Stomach smooth muscle (tissue), 2 donors: ENCODE data around the gene MAVS.
A peak's percentile ranks its signal among the peaks of the same experiment; 100 is the strongest.

ENCODE experiments used
- H3K27ac ChIP-seq: one replicate; pipeline ENCODE4 v1.7.0; 2013; ENCODE audit warnings: mild to moderate bottlenecking, low read length, inconsistent platforms
- H3K27me3 ChIP-seq, 2 donors: one replicate each; pipeline ENCODE4 v1.7.0; 2013; ENCODE audit warnings: low read length in 2 of 2; ENCODE audit not compliant: insufficient read depth in 2 of 2, control insufficient read depth in 1 of 2
- H3K36me3 ChIP-seq, 2 donors: one replicate each; pipeline ENCODE4 v1.7.0; 2013; ENCODE audit warnings: low read length in 2 of 2; ENCODE audit not compliant: control insufficient read depth in 2 of 2, insufficient read depth in 2 of 2
- H3K4me1 ChIP-seq: one replicate; pipeline ENCODE4 v1.7.0; 2013; ENCODE audit warnings: low read length; ENCODE audit not compliant: control insufficient read depth, insufficient read depth
- H3K4me3 ChIP-seq, 2 donors: one replicate each; pipeline ENCODE4 v1.7.0; 2013; ENCODE audit warnings: low read length in 2 of 2
- H3K9ac ChIP-seq, 2 donors: one replicate each; pipeline ENCODE4 v1.7.0; 2013; ENCODE audit warnings: low read length in 2 of 2, mild to moderate bottlenecking in 1 of 2
- H3K9me3 ChIP-seq, 2 donors: one replicate each; pipeline ENCODE4 v1.7.0; 2013; ENCODE audit warnings: low read length in 2 of 2; ENCODE audit not compliant: control insufficient read depth in 2 of 2
- donor health status: healthy.
- donor health status: Pancreatic carcinoma.

Gene MAVS

DNA sequence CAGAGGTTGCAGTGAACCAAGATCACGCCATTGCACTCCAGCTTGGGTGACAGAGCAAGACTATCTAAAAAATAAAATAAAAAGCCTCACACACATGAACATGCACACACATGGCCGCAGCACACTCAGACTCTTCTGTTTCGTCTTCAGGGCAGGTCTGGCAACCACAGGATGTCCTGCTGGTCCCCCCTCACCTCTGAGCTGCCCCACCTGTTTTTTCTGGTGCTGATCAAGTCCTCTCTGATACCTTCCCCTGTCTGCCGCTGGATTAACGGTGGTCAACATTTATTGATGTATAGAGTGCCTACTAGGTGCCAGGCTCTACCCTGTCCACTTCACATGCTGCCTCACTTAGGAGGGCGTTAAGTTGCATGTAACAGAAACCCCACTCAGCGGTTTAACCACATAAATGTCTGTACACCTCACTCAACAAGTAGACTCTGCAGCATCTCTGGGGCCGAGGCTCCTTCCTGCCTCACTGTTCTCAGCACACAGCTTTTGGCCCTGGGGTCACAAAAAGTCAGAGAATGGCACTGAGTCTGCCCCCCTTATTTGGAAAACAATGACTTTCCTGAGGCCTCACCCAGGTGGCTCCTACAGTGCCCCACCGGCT is 30.8 kb upstream of the MAVS start:
- H3K36me3 ChIP-seq: no peaks in the 10 kb centered on the region
- no peak overlapping the region for H3K9ac ChIP-seq
- no peak overlapping the region for H3K4me3 ChIP-seq
- H3K9me3 ChIP-seq: no peaks in the 10 kb centered on the region
- H3K27me3 ChIP-seq: no peaks in the 10 kb centered on the region
- peaks cover 44% of the 10 kb centered on the region for H3K4me1 ChIP-seq
- H3K27ac ChIP-seq: no peak overlapping the region

DNA sequence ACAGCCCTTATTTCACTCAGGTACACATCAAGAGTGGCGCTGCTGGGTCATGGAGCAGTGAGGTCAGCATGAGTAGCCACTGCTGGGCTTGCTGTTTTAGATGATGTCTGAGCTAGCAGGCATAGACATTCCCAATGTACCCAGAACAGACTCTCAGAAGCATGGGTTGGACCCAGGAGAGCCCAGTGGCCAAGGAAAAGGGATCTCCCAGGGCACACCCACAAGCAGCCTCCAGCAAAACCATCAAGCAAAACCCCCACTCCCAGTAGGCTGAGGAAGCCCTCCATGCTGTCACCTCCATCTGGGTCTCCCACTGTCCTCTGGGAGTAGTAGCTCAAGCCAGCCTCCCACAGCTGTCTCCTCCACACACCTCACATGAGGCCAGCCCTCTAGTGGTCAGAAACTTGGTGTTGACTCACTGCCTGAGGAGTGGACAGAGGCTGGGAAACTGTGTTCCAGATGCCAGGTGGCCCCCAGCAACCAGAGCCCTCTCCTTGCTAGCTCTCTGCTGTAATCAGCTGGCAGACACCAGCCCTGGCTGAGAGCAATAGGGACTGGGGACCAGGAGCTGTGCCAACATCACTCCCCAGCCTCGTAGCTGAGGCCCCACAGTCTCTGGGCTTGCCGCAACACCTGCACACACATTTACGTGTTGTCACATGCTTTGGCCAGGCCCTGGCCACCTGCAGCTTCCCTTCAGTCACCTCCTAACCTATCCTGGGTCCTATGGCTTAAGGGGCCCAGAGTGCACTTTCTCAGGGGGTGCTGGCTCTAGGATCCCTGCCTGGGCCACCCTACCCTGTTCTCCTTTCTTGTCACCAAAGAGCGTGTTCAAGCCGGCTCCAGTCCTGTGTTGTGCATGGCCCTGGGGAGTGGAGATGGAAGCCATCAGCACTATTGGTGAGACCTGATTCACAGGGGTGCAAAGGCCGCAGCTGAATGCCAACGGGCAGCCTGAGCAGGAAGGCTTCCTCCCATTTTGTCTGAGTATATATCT is 28.2 kb upstream of the MAVS start:
- Histone ChIP-seq H3K4me1 (peaks cover 31% of the 10 kb centered on the region), H3K9me3 (no peaks in the 10 kb centered on the region), H3K9ac (peak overlapping the region; percentile 8 to 21), H3K27ac (peak overlapping the region; percentile 77), H3K36me3 (peaks cover 10 to 11% of the 10 kb centered on the region in 2 donors), H3K27me3 (no peaks in the 10 kb centered on the region), H3K4me3 (no peak overlapping the region)

DNA sequence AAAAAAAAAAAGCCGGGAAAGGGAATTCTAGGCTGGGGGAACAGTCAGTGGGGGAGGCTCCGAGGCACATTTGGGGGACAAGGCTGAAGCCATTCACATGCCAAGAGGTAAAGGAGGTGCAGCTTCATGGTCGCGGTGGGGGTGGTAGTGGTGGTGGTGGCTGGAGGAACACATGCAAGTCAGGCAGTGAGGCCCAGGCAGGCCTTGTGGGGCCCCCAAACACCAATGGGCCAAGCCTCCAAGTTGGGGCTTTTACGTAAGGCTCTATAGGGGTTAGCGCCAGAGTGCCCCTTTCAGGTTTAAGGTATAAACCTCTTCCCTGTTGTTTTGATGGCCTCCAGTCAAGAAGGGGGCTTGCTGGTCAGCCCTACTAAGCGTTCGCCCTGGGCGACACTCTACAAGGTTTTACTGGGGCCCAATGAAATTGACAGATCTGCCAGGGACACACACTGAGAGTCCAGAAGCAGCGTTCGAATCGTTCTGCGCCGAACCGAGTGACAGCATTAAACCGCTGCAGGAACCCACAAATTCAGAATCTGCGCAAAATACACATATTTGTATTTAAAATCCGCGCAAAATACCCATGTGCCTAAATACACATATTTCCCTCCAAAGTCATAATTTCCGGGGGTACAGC is 27.1 kb upstream of the MAVS start:
- Histone ChIP-seq H3K4me3 (peak overlapping the region; percentile 84 to 90), H3K27ac (peak overlapping the region; percentile 97), H3K36me3 (peaks cover 20 to 22% of the 10 kb centered on the region in 2 donors), H3K9ac (peak overlapping the region; percentile 96 to 98), H3K9me3 (no peaks in the 10 kb centered on the region), H3K4me1 (peaks cover 28% of the 10 kb centered on the region), H3K27me3 (no peaks in the 10 kb centered on the region)

DNA sequence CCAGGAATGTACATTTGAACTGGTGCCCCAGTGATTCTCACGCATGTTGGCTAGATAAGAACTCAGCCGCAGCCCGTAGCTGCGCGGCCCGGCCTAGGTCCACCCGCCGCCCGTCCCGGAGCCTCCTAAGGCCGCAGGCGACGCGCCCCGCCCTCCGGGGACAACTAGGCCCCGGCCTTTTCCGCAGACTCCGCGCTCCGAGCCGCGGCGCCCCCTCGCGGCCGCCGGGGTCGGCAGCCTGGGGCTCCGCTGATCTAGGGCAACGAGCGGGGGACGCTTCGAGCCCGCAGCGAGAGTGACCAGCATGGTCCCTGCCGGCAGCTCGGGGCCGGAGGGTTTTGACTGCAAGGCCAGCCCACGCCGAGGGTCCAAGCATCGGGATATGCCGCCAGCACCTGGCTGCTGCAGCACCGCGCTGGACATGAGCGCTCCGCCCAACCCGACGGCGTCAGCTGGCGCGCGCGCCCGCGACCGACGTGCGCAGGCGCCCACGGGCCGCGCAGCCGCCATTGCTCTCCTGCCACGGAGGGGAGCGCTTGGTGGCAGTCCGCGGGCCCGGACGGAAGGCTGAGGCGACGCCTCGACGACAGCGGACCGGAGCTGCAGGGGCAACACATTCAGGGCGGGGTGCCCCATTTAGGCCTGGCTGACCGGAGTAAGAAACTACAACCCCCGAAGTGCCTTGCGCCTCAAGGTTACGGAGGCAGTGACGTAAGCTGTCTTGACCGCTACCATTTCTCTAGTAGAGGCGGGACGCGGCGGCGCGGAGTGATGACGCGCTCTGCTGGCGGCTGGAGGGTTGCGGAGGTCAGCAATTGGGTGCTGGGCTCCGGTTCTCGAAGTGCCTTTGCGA is 26.4 kb upstream of the MAVS start, which contains the start of gene AP5S1:
AP5S1 (plus strand) TSS at position 500 of the 853 bp plus-strand sequence. CDS start 1,571 bp downstream, outside the sequence.
- Histone ChIP-seq H3K36me3 (peaks cover 24 to 26% of the 10 kb centered on the region in 2 donors), H3K27me3 (no peaks in the 10 kb centered on the region), H3K9ac (peak within 1 kb of the TSS; percentile 96 to 98), H3K4me3 (peak within 1 kb of the TSS; percentile 84 to 90), H3K9me3 (no peaks in the 10 kb centered on the region), H3K4me1 (peaks cover 28% of the 10 kb centered on the region), H3K27ac (peak within 1 kb of the TSS; percentile 97)

DNA sequence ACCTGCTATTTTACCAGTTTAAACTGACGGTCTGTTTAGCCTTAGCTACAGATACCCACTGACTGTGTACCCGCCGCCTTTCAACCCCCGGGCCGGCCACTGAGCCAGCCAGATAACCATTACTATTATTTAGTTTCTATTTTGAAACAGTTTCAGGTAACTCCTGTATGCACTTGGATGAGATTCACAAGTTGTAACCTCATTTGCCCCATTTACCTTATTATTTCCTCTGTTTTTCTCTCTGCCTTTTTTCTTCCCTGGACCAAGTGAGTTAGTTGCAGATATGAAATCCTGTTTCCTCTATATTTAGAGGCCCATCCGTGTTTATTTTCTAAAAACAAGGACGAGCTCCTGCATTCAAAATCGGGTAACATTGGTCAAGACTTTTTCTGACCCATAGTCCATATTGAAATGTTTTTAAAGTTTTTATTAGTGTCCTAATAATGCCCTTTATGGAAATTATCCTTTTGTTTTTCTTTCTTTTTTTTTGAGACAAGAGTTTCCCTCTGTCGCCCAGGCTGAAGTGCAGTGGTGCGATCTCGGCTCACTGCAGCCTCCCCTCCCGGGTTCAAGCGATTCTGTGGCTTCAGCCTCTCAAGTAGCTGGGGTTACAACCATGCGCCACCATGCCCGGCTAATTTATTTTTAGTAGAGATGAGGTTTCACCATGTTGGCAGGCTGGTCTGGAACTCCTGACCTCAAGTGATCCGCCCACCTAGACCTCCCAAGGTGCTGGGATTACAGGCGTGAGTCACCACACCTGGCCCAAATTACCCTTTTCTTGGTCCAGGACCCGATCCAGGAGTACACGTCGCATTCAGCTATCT is 25.5 kb upstream of the MAVS start:
- no peaks in the 10 kb centered on the region for H3K27me3 ChIP-seq
- H3K9me3 ChIP-seq: no peaks in the 10 kb centered on the region
- H3K4me3 ChIP-seq: peak overlapping the region; percentile 84 to 90
- peaks cover 28% of the 10 kb centered on the region for H3K4me1 ChIP-seq
- peak overlapping the region; percentile 97 for H3K27ac ChIP-seq
- peaks cover 25 to 34% of the 10 kb centered on the region in 2 donors for H3K36me3 ChIP-seq
- H3K9ac ChIP-seq: peak overlapping the region; percentile 96 to 98

DNA sequence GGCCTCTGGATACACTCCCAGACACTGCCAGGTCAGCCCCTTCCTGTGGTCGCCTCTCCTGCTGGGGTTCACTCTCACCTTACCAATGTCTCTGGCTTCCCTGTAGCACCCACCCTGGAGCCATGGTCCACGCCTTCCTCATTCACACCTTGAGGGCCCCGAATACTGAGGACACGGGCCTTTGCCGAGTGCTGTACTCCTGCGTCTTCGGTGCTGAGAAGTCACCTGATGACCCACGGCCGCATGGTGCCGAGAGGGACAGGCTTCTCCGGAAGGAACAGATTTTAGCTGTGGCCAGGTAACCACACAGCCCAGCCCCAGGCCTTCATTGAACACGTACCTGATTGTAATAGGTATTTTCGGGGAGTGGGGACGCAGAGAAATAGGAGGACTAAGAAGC is 24.6 kb upstream of the MAVS start:
- peaks cover 28% of the 10 kb centered on the region for H3K4me1 ChIP-seq
- H3K27ac ChIP-seq: peak overlapping the region; percentile 97
- peaks cover 29 to 38% of the 10 kb centered on the region in 2 donors for H3K36me3 ChIP-seq
- H3K9me3 ChIP-seq: no peaks in the 10 kb centered on the region
- no peaks in the 10 kb centered on the region for H3K27me3 ChIP-seq
- H3K9ac ChIP-seq: peak overlapping the region in 1 of 2 donors; percentile 13
- no peak overlapping the region for H3K4me3 ChIP-seq

DNA sequence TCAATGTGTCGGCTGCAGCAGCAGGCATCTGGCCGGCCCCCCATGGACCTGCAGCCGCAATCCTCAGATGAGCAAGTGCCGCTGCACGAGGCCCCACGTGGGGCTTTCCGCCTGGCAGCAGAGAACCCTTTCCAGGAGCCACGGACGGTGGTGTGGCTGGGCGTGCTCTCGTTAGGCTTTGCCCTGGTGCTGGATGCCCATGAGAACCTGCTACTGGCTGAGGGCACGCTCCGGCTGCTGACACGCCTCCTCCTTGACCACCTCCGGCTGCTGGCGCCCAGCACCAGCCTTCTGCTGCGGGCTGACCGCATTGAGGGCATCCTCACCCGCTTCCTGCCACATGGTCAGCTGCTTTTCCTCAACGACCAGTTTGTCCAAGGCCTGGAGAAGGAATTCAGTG is 22.8 kb upstream of the MAVS start:
- Histone ChIP-seq H3K4me1 (peaks cover 18% of the 10 kb centered on the region), H3K27ac (no peak overlapping the region), H3K9ac (no peak overlapping the region), H3K36me3 (peaks cover 34 to 43% of the 10 kb centered on the region in 2 donors), H3K27me3 (no peaks in the 10 kb centered on the region), H3K4me3 (no peak overlapping the region), H3K9me3 (no peaks in the 10 kb centered on the region)

DNA sequence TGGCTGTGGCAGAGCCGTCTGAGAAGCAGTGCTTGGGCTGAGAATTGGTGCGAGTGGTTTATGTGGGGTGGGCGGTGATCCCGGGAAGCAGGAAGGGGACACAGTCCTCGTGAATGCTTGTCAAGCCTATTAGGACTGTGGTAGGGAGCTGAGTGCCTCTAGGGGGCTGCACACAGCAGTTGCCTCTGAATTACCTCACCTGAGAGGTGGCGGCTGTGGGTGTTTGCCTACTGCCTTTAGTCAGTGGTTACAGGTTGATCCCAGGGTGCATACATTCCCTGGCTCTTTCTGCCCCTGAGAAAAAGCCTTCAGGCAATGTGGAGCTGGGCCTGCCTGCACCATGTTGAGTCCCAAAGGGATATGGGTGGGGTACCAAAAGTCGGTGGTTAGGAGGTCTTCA is 21.1 kb upstream of the MAVS start:
- no peak overlapping the region for H3K4me3 ChIP-seq
- H3K27ac ChIP-seq: no peak overlapping the region
- H3K9ac ChIP-seq: no peak overlapping the region
- peaks cover 34 to 43% of the 10 kb centered on the region in 2 donors for H3K36me3 ChIP-seq
- no peaks in the 10 kb centered on the region for H3K9me3 ChIP-seq
- H3K4me1 ChIP-seq: peaks cover 11% of the 10 kb centered on the region
- no peaks in the 10 kb centered on the region for H3K27me3 ChIP-seq

DNA sequence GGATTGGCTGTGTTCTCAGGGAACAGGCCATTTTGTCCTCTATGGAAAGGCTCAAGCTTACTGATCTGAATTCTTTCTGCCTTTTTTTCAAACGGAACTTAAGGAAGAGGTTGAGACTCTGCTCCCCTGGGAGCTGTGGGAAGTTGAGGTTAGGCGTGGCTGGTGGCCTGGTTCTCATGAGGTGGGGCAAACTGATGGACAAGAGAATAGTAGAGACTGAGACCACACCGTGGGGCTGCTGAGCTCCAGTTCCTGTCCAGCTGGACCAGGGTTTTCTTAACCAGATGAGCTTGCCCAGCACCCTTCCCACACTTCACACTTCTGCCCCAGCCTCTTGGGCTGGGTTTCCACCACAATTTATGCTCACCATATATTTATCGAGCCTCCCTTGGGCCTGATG is 20.2 kb upstream of the MAVS start:
- no peaks in the 10 kb centered on the region for H3K9me3 ChIP-seq
- H3K4me3 ChIP-seq: no peak overlapping the region
- H3K36me3 ChIP-seq: peaks cover 34 to 43% of the 10 kb centered on the region in 2 donors
- H3K27me3 ChIP-seq: no peaks in the 10 kb centered on the region
- H3K27ac ChIP-seq: no peak overlapping the region
- H3K4me1 ChIP-seq: peaks cover 5% of the 10 kb centered on the region
- no peak overlapping the region for H3K9ac ChIP-seq
